Tibial nerve (tissue), 4 donors: ENCODE data around the gene TOX2.

ENCODE experiments used
- EP300 ChIP-seq, 2 donors: sonication (generic); formaldehyde crosslinking; IDR thresholded peaks; one replicate each; pipeline ENCODE4 v1.6.1; 2017; ENCODE audit warnings: antibody characterized with exemption in 2 of 2, mild to moderate bottlenecking in 1 of 2
- POLR2A ChIP-seq, 2 donors: fragments of 450-650 bp; IDR thresholded peaks; one replicate each; pipeline ENCODE4 v1.6.1; 2017; ENCODE audit warnings: antibody characterized with exemption in 2 of 2, mild to moderate bottlenecking in 2 of 2, moderate library complexity in 2 of 2
- TF ChIP-seq, protein P1 (sequence below), 5 experiments: fragments of 200-600 bp in 3 of 5; fragments of 450-650 bp in 2 of 5; sonication (generic) in 3 of 5; IDR thresholded peaks; one replicate each; pipeline ENCODE4 v1.5.1; 2016 to 2019; ENCODE audit warnings: antibody characterized with exemption in 5 of 5, mild to moderate bottlenecking in 3 of 5, moderate library complexity in 2 of 5

DNA sequence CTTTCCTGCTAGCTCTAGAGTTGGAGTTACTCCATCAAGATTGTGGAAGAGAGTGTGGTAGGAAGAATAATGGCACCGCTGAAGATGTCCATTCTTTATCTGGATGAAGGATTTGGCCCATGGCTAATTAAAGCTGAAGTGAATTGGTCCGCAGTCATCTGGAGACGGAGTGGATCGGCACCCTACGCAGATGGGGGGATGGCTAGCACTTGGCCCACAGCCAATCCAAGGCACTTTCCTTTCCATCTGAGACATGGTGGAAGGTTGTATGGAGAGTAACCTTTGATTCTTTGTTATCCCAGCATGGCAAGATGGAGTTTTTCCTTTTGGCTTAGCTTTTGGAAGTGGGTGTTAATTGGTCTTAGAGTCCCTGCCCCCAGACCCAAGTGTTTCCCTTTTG, 184.0 kb downstream of the TOX2 start:
- TF ChIP-seq, protein P1, sequence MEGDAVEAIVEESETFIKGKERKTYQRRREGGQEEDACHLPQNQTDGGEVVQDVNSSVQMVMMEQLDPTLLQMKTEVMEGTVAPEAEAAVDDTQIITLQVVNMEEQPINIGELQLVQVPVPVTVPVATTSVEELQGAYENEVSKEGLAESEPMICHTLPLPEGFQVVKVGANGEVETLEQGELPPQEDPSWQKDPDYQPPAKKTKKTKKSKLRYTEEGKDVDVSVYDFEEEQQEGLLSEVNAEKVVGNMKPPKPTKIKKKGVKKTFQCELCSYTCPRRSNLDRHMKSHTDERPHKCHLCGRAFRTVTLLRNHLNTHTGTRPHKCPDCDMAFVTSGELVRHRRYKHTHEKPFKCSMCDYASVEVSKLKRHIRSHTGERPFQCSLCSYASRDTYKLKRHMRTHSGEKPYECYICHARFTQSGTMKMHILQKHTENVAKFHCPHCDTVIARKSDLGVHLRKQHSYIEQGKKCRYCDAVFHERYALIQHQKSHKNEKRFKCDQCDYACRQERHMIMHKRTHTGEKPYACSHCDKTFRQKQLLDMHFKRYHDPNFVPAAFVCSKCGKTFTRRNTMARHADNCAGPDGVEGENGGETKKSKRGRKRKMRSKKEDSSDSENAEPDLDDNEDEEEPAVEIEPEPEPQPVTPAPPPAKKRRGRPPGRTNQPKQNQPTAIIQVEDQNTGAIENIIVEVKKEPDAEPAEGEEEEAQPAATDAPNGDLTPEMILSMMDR (IDR thresholded peaks at IDR 0.05), result no peak
- TF ChIP-seq POLR2A (IDR thresholded peaks at IDR 0.05) (no peak), EP300 (IDR thresholded peaks at IDR 0.05) (no peak)
